Omental fat pad (tissue), 4 donors: Measurements from ENCODE around the gene C21orf91. TPM values are rescaled to one million over a fixed set of nuclear protein-coding genes. Genes with fewer than 3 reads are reported as not detected.

ENCODE experiments used
- total RNA-seq, 4 donors: library from RNA; depleted of rRNA; stranded (reverse); fragments of >200 nt; gene quantifications; one replicate each; pipeline ENCODE4 v1.1.0, GENCODE V29; 2016

The C21orf91 gene
- total RNA-seq, 4 donors from 2014 or later: 6.6 to 30.9 (median 9.2) TPM

Other genes starting within 250 kb of the C21orf91 start
- gene BTG3, start 206.5 kb downstream of the C21orf91 start, total RNA-seq: 10 to 100 TPM; 39.4 to 60.9 (median 43.6) TPM